DOHH2 (cell line): ENCODE results near the gene ACAN.

Source experiments
- H3F3A ChIP-seq: fragments of 200-600 bp; sonication (generic), shearing (Covaris generic); 2 replicates; pipeline ENCODE4 v1.6.0; 2016; ENCODE audit warnings: antibody characterized with exemption, mild to moderate bottlenecking; ENCODE audit not compliant: control insufficient read depth, insufficient read depth
- H3K27ac ChIP-seq: fragments of 200-600 bp; sonication (generic); 2 replicates; pipeline ENCODE4 v1.5.1; 2014; ENCODE audit warnings: low read depth, mild to moderate bottlenecking, low read length, moderate library complexity
- H3K27me3 ChIP-seq: fragments of 200-600 bp; sonication (generic); 2 replicates; pipeline ENCODE4 v1.6.1; 2014; ENCODE audit warnings: mild to moderate bottlenecking, low read length, mixed read lengths; ENCODE audit not compliant: control insufficient read depth
- H3K36me3 ChIP-seq: fragments of 200-600 bp; sonication (generic); 2 replicates; pipeline ENCODE4 v1.6.1; 2014; ENCODE audit warnings: mild to moderate bottlenecking, low read length, moderate library complexity, mixed read lengths; ENCODE audit not compliant: control insufficient read depth
- H3K4me1 ChIP-seq: fragments of 200-600 bp; sonication (generic); 2 replicates; pipeline ENCODE4 v1.6.1; 2014; ENCODE audit warnings: mild to moderate bottlenecking, low read length, mixed read lengths; ENCODE audit not compliant: control insufficient read depth
- H3K4me2 ChIP-seq: fragments of 200-600 bp; sonication (generic); 2 replicates; pipeline ENCODE4 v1.6.0; 2014; ENCODE audit warnings: mild to moderate bottlenecking, low read length, moderate library complexity
- H3K4me3 ChIP-seq: fragments of 200-600 bp; sonication (generic); 2 replicates; pipeline ENCODE4 v1.5.1; 2014; ENCODE audit warnings: mild to moderate bottlenecking, low read length, mixed read lengths
- H3K79me2 ChIP-seq: fragments of 200-600 bp; sonication (generic); 2 replicates; pipeline ENCODE4 v1.6.1; 2014; ENCODE audit warnings: mild to moderate bottlenecking, low read length, mixed read lengths; ENCODE audit not compliant: control insufficient read depth
- H3K9me2 ChIP-seq: fragments of 200-600 bp; sonication (generic); replicated peaks from 2 replicates; pipeline ENCODE4 v1.6.1; 2014; ENCODE audit warnings: mild to moderate bottlenecking, low read length, mixed read lengths; ENCODE audit not compliant: control insufficient read depth
- H3K9me3 ChIP-seq: fragments of 200-600 bp; sonication (generic); 2 replicates; pipeline ENCODE4 v1.6.1; 2014; ENCODE audit warnings: antibody characterized with exemption, low read length, mixed read lengths; ENCODE audit not compliant: control insufficient read depth, insufficient read depth
- H4K20me1 ChIP-seq: fragments of 200-600 bp; sonication (generic); 2 replicates; pipeline ENCODE4 v1.6.0; 2014; ENCODE audit warnings: low read depth, mild to moderate bottlenecking, antibody characterized with exemption, low read length, moderate library complexity; ENCODE audit not compliant: control insufficient read depth, insufficient read depth
- CTCF ChIP-seq: fragments of 200-600 bp; sonication (generic); IDR thresholded peaks from one replicate; pipeline ENCODE4 v1.5.1; 2014; ENCODE audit warnings: antibody characterized with exemption, mild to moderate bottlenecking, low read depth, low read length; ENCODE audit not compliant: poor library complexity, severe bottlenecking
- EZH2phosphoT487 ChIP-seq: fragments of 200-600 bp; sonication (generic); IDR thresholded peaks from 2 replicates; pipeline ENCODE4 v1.6.1; 2017; ENCODE audit warnings: borderline replicate concordance, mild to moderate bottlenecking, antibody characterized with exemption, low read length, moderate library complexity, mixed read lengths

The ACAN gene

GRCh38 chr15:88915354-88915753 lies 112.1 kb downstream of the ACAN start:
- no peak overlapping the region for H3K4me3 ChIP-seq
- no peak overlapping the region for H3K27ac ChIP-seq
- no peaks in the 10 kb centered on the region for H3F3A ChIP-seq
- peaks cover 8% of the 10 kb centered on the region for H3K4me1 ChIP-seq
- H3K9me2 ChIP-seq: no peaks in the 10 kb centered on the region
- H3K79me2 ChIP-seq: no peaks in the 10 kb centered on the region
- no peaks in the 10 kb centered on the region for H3K36me3 ChIP-seq
- no peaks in the 10 kb centered on the region for H3K9me3 ChIP-seq
- H4K20me1 ChIP-seq: no peaks in the 10 kb centered on the region
- H3K27me3 ChIP-seq: peaks cover 18% of the 10 kb centered on the region
- no peak overlapping the region for H3K4me2 ChIP-seq
- TF ChIP-seq EZH2phosphoT487 (no peak), CTCF (no peak)

DNA sequence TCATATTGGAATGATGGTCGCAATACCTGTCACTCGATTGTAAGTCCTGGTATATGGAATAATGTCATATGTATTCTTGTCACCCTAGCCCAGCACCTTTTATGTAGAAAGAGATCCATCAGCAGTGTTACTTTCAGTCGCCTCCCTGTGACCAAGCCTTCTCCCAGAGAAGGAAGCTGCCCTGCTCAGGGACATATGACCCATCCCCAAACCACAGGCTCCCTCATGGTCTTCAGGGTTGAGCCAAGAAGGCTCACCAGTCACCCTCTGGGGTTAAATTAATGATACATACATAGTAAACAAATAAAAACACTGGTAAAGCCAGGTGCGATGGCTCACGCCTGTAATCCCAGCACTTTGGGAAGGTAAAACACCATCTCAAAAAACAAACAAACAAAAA lies 114.5 kb downstream of the ACAN start:
- Histone ChIP-seq H4K20me1 (no peaks in the 10 kb centered on the region), H3K4me2 (no peak overlapping the region), H3K9me2 (no peaks in the 10 kb centered on the region), H3K27ac (no peak overlapping the region), H3K4me1 (peaks cover 8% of the 10 kb centered on the region), H3K36me3 (no peaks in the 10 kb centered on the region), H3F3A (no peaks in the 10 kb centered on the region), H3K27me3 (peaks cover 35% of the 10 kb centered on the region), H3K9me3 (no peaks in the 10 kb centered on the region), H3K4me3 (no peak overlapping the region), H3K79me2 (no peaks in the 10 kb centered on the region)
- no peak for TF ChIP-seq CTCF
- no peak for TF ChIP-seq EZH2phosphoT487

DNA sequence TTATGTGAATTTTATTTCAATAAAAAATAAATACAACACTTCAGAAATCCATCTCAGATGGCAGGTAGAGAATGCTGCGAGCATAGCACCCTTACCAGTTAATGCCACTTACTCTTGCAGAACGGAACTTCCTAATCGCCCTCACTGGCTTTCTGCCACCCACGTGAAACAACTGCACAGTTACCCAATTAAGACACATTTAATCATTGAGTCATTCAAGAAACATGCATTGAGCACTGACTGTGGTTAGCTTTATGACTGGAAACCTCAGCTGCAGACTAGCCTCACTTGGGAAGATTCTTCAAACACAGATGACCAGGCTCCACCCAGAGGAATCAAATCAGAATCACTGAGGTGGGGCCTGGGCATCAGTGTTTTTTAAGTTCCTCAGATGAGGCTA lies 115.5 kb downstream of the ACAN start:
- Histone ChIP-seq H3K27ac (no peak overlapping the region), H3K36me3 (no peaks in the 10 kb centered on the region), H3K4me2 (no peak overlapping the region), H4K20me1 (no peaks in the 10 kb centered on the region), H3K27me3 (peaks cover 37% of the 10 kb centered on the region), H3K9me3 (no peaks in the 10 kb centered on the region), H3K4me1 (peaks cover 2% of the 10 kb centered on the region), H3F3A (no peaks in the 10 kb centered on the region), H3K9me2 (no peaks in the 10 kb centered on the region), H3K4me3 (no peak overlapping the region), H3K79me2 (no peaks in the 10 kb centered on the region)
- TF ChIP-seq CTCF (no peak), EZH2phosphoT487 (no peak)
